ENCODE measurements around the gene EPB41L3.

Gene EPB41L3

DNA sequence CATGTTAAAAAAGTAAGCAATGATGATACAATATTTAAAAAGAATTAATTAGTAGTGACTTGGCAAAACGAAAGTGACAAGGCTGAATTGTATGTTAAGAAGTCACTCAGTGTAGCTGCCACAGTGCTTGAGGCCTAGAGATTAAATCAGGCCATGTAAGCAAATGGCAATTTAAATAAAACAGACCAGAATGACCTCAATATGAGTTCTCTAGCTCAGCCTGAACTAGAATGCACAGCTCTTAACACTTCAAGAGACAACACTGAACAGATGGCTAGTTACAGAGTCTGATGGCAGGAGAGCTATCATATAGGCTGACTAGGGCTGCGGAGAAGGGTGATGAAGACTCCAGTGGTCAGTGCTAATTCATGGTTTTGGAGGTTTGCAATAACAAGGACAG is 130.3 kb downstream of the EPB41L3 start:
- H3K27me3 ChIP-seq (ENCODE audit: insufficient read depth, low read depth, severe bottlenecking) = no peaks in the 10 kb centered on the region
- TF ChIP-seq, protein P1, sequence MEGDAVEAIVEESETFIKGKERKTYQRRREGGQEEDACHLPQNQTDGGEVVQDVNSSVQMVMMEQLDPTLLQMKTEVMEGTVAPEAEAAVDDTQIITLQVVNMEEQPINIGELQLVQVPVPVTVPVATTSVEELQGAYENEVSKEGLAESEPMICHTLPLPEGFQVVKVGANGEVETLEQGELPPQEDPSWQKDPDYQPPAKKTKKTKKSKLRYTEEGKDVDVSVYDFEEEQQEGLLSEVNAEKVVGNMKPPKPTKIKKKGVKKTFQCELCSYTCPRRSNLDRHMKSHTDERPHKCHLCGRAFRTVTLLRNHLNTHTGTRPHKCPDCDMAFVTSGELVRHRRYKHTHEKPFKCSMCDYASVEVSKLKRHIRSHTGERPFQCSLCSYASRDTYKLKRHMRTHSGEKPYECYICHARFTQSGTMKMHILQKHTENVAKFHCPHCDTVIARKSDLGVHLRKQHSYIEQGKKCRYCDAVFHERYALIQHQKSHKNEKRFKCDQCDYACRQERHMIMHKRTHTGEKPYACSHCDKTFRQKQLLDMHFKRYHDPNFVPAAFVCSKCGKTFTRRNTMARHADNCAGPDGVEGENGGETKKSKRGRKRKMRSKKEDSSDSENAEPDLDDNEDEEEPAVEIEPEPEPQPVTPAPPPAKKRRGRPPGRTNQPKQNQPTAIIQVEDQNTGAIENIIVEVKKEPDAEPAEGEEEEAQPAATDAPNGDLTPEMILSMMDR (IDR thresholded peaks at IDR 0.05; ENCODE audit: low read depth, low read length) = no peak
- no peaks in the 10 kb centered on the region for H3K9me3 ChIP-seq (ENCODE audit: severe bottlenecking)
- H3K36me3 ChIP-seq = peaks cover 10% of the 10 kb centered on the region; the same call in 1 of the 2 replicates
- peak overlapping the region; percentile 50; the same call in 1 of the 2 replicates for H3K27ac ChIP-seq
- peak; percentile 9 for DNase-seq
- no peak overlapping the region for H3K4me3 ChIP-seq (ENCODE audit: low read depth, low read length)

DNA sequence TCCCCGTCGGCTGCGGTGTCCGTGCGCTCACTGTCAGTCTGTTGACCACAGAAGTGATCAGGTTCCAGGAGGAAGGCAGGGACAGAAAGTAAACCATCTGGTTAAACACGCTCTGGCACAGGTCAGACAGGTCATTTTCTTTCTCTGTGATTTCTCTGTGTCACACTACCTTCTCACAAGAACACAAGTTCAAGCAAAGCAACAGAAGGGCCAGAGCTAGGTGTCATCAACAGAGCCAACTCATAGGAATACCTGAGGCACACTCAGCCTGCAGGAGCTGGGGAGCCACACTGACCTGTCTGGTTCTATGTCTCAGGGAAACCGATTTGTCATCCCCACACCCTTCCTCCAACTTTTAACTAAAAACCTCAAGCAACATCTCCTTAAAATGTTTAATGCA is 133.2 kb downstream of the EPB41L3 start:
- Histone ChIP-seq H3K4me3 (ENCODE audit: low read depth, low read length) (no peak overlapping the region), H3K36me3 (peaks cover 2% of the 10 kb centered on the region; the same call in 1 of the 2 replicates), H3K9me3 (ENCODE audit: severe bottlenecking) (no peaks in the 10 kb centered on the region), H3K27ac (no peak overlapping the region), H3K27me3 (ENCODE audit: insufficient read depth, low read depth, severe bottlenecking) (no peaks in the 10 kb centered on the region)
- TF ChIP-seq, protein P1 (IDR thresholded peaks at IDR 0.05; ENCODE audit: low read depth, low read length) = no peak
- no peak for DNase-seq

DNA sequence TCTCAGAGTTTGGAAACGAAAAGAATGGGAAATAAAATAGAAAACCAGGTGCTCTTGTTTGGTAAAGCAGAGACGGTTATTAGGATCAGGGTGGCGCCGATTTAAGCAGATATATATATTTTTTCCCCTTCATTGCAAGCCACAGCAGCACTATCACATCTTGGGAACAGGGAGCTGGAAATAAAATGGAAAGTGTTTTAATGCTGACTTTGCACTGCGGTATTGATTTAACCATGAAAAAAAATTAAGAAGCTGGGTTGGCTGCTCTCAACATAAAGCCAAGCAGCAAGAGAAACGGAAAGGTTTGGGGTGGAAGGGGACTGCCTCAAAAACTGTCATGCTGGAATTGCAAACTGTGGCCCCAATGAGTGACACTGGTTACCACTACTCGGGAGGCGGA is 145.5 kb downstream of the EPB41L3 start:
- Histone ChIP-seq H3K27ac (no peak overlapping the region), H3K4me3 (ENCODE audit: low read depth, low read length) (no peak overlapping the region), H3K9me3 (ENCODE audit: severe bottlenecking) (no peaks in the 10 kb centered on the region), H3K36me3 (peaks cover 13% of the 10 kb centered on the region), H3K27me3 (ENCODE audit: insufficient read depth, low read depth, severe bottlenecking) (no peaks in the 10 kb centered on the region)
- DNase-seq = no peak
- TF ChIP-seq, protein P1 (IDR thresholded peaks at IDR 0.05; ENCODE audit: low read depth, low read length) = no peak

- Histone ChIP-seq H3K4me3 (ENCODE audit: low read depth, low read length) (no peak overlapping the region), H3K9me3 (ENCODE audit: severe bottlenecking) (no peaks in the 10 kb centered on the region), H3K36me3 (peaks cover 13% of the 10 kb centered on the region), H3K27ac (no peak overlapping the region), H3K27me3 (ENCODE audit: insufficient read depth, low read depth, severe bottlenecking) (no peaks in the 10 kb centered on the region)
- TF ChIP-seq, protein P1 (IDR thresholded peaks at IDR 0.05; ENCODE audit: low read depth, low read length) = no peak
- no peak for DNase-seq
Measured at GRCh38 chr18:5397102-5397501, 146.7 kb downstream of the EPB41L3 start.

- H3K9me3 ChIP-seq (ENCODE audit: severe bottlenecking) = no peaks in the 10 kb centered on the region
- TF ChIP-seq, protein P1 (IDR thresholded peaks at IDR 0.05; ENCODE audit: low read depth, low read length) = no peak
- peaks cover 13% of the 10 kb centered on the region for H3K36me3 ChIP-seq
- no peak overlapping the region for H3K27ac ChIP-seq
- no peak for DNase-seq
- H3K4me3 ChIP-seq (ENCODE audit: low read depth, low read length) = no peak overlapping the region
- H3K27me3 ChIP-seq (ENCODE audit: insufficient read depth, low read depth, severe bottlenecking) = no peaks in the 10 kb centered on the region
Measured at GRCh38 chr18:5395860-5396448, 147.8 kb downstream of the EPB41L3 start.

- H3K27ac ChIP-seq = no peak overlapping the region
- no peak overlapping the region for H3K4me3 ChIP-seq (ENCODE audit: low read depth, low read length)
- no peaks in the 10 kb centered on the region for H3K9me3 ChIP-seq (ENCODE audit: severe bottlenecking)
- peaks cover 13% of the 10 kb centered on the region for H3K36me3 ChIP-seq
- TF ChIP-seq, protein P1 (IDR thresholded peaks at IDR 0.05; ENCODE audit: low read depth, low read length) = no peak
- no peak for DNase-seq
- H3K27me3 ChIP-seq (ENCODE audit: insufficient read depth, low read depth, severe bottlenecking) = no peaks in the 10 kb centered on the region
Measured at GRCh38 chr18:5393779-5394178, 150.0 kb downstream of the EPB41L3 start.
